ENCODE data around the gene SLC44A2.

Gene SLC44A2

GRCh38 chr19:10593820-10594637 is 31.3 kb upstream of the SLC44A2 start:
- H3K4me1 ChIP-seq (ENCODE audit: control insufficient read depth, insufficient read depth, low read length) = no peaks in the 10 kb centered on the region
- no peak overlapping the region for H3K27ac ChIP-seq (ENCODE audit: extremely low read depth, low read depth, low read length)
- TF ChIP-seq ZNF302 (tag by site-specific recombination; IDR thresholded peaks at IDR 0.05; ENCODE audit: low read depth) = no peak
- TF ChIP-seq KLF1 (tag by site-specific recombination; IDR thresholded peaks at IDR 0.05) = peak; percentile 27; the same call in 1 of the 2 replicates
- TF ChIP-seq ZNF16 (tag by site-specific recombination; IDR thresholded peaks at IDR 0.05; ENCODE audit: low read depth) = peak; percentile 60
- TF ChIP-seq ZBTB20 (tag by site-specific recombination; IDR thresholded peaks at IDR 0.05) = peak; percentile 33; the same call in 1 of the 2 replicates
- no peak overlapping the region for H3K4me3 ChIP-seq (ENCODE audit: low read depth, low read length)
- H3K9me3 ChIP-seq (ENCODE audit: control insufficient read depth, insufficient read depth, low read depth, low read length) = no peaks in the 10 kb centered on the region
- ChIA-PET POLR2A (no interaction called here), CTCF (interaction anchor here (0.5 to 3.8 kb wide), 2 partner anchors 21 to 50 kb away, joined by 3 to 14 read pairs; no protein-coding TSS in a partner anchor)
- no peaks in the 10 kb centered on the region for H3K36me3 ChIP-seq (ENCODE audit: control insufficient read depth in 2 of 2, insufficient read depth in 1 of 2, low read length in 2 of 2)

GRCh38 chr19:10600149-10600548 is 25.2 kb upstream of the SLC44A2 start:
- H3K27ac ChIP-seq (ENCODE audit: extremely low read depth, low read depth, low read length) = no peak overlapping the region
- CTCF ChIA-PET = interaction anchor here (0.5 to 1.7 kb wide), 3 partner anchors 32 to 46 kb away, joined by 5 to 6 read pairs (median 6); no protein-coding TSS in a partner anchor

DNA sequence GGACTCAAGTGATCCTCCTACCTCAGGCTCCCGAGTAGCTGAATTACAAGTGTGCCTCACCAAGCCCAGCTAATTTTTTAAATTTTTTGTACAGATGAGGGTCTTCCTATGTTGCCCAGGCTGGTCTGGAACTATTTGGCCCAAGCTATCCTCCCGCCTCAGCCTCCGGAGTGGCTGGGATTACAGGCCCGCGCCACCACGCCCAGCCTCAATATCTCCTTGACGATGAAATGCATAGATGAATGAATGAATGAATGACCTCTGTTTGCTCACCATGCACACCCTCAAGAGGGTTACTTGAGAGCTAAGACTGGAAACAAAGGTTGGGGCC is 23.4 kb upstream of the SLC44A2 start:
- ChIA-PET CTCF (interaction anchor here (0.6 to 1.6 kb wide), 4 partner anchors 22 to 503 kb away, joined by 3 to 5 read pairs (median 3); no protein-coding TSS in a partner anchor), POLR2A (interaction anchor here (1.0 to 1.3 kb wide), 2 partner anchors 17 to 23 kb away, joined by 3 to 7 read pairs; partner anchors contain the start of gene SLC44A2)
- TF ChIP-seq ZNF837 (tag by site-specific recombination; IDR thresholded peaks at IDR 0.05) = no peak
- TF ChIP-seq ZNF24 (tag by site-specific recombination; IDR thresholded peaks at IDR 0.05) = peak; percentile 73; the same call in 1 of the 2 replicates
- Histone ChIP-seq H3K4me1 (ENCODE audit: control insufficient read depth, insufficient read depth, low read length) (no peaks in the 10 kb centered on the region), H3K4me3 (ENCODE audit: low read depth, low read length) (no peak overlapping the region), H3K36me3 (ENCODE audit: control insufficient read depth in 2 of 2, insufficient read depth in 1 of 2, low read length in 2 of 2) (no peaks in the 10 kb centered on the region), H3K9me3 (ENCODE audit: control insufficient read depth, insufficient read depth, low read depth, low read length) (no peaks in the 10 kb centered on the region), H3K27ac (ENCODE audit: extremely low read depth, low read depth, low read length) (no peak overlapping the region)

More at GRCh38 chr19:10600149-10600548, 25.2 kb upstream of the SLC44A2 start:
- POLR2A ChIA-PET = interaction anchor here (0.6 kb wide), 1 partner anchor 27 kb away, joined by 3 read pairs; no protein-coding TSS in a partner anchor
- Histone ChIP-seq H3K4me3 (ENCODE audit: low read depth, low read length) (no peak overlapping the region), H3K36me3 (ENCODE audit: control insufficient read depth in 2 of 2, insufficient read depth in 1 of 2, low read length in 2 of 2) (no peaks in the 10 kb centered on the region), H3K4me1 (ENCODE audit: control insufficient read depth, insufficient read depth, low read length) (no peaks in the 10 kb centered on the region), H3K9me3 (ENCODE audit: control insufficient read depth, insufficient read depth, low read depth, low read length) (no peaks in the 10 kb centered on the region)
- TF ChIP-seq HOXA7 (CRISPR knock-in tag; IDR thresholded peaks at IDR 0.05; ENCODE audit: borderline replicate concordance) (no peak), ZNF707 (tag by site-specific recombination; IDR thresholded peaks at IDR 0.05) (no peak), ZNF514 (tag by site-specific recombination; IDR thresholded peaks at IDR 0.05) (no peak), ZNF121 (tag by site-specific recombination; IDR thresholded peaks at IDR 0.05) (peak; percentile 42; the same call in 1 of the 2 replicates)
- TF ChIP-seq, protein P1, sequence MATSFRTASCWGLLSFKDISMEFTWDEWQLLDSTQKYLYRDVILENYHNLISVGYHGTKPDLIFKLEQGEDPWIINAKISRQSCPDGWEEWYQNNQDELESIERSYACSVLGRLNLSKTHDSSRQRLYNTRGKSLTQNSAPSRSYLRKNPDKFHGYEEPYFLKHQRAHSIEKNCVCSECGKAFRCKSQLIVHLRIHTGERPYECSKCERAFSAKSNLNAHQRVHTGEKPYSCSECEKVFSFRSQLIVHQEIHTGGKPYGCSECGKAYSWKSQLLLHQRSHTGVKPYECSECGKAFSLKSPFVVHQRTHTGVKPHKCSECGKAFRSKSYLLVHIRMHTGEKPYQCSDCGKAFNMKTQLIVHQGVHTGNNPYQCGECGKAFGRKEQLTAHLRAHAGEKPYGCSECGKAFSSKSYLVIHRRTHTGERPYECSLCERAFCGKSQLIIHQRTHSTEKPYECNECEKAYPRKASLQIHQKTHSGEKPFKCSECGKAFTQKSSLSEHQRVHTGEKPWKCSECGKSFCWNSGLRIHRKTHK (tag by site-specific recombination; IDR thresholded peaks at IDR 0.05) = no peak

- Histone ChIP-seq H3K4me1 (ENCODE audit: control insufficient read depth, insufficient read depth, low read length) (no peaks in the 10 kb centered on the region), H3K9me3 (ENCODE audit: control insufficient read depth, insufficient read depth, low read depth, low read length) (no peaks in the 10 kb centered on the region), H3K27ac (ENCODE audit: extremely low read depth, low read depth, low read length) (peak overlapping the region; percentile 44; the same call in 1 of the 2 replicates), H3K4me3 (ENCODE audit: low read depth, low read length) (peak overlapping the region; percentile 71), H3K36me3 (ENCODE audit: control insufficient read depth in 2 of 2, insufficient read depth in 1 of 2, low read length in 2 of 2) (no peaks in the 10 kb centered on the region)
- ChIA-PET CTCF (interaction anchor here (0.6 to 1.6 kb wide), 3 partner anchors 22 to 112 kb away, joined by 3 to 5 read pairs (median 3); no protein-coding TSS in a partner anchor), POLR2A (interaction anchor here (1.0 to 1.3 kb wide), 2 partner anchors 16 to 23 kb away, joined by 3 to 7 read pairs; partner anchors contain the start of gene SLC44A2)
- TF ChIP-seq ZNF398 (tag by site-specific recombination; IDR thresholded peaks at IDR 0.05) (peak; percentile 58), ZBTB7A (tag by site-specific recombination; IDR thresholded peaks at IDR 0.05; ENCODE audit: low read depth) (peak; percentile 92), ZBTB48 (tag by site-specific recombination; IDR thresholded peaks at IDR 0.05) (peak; percentile 52; the same call in 1 of the 2 replicates), OVOL3 (tag by site-specific recombination; IDR thresholded peaks at IDR 0.05) (peak; percentile 93), ZNF214 (tag by site-specific recombination; IDR thresholded peaks at IDR 0.05; ENCODE audit: borderline replicate concordance) (no peak), SP7 (tag by site-specific recombination; IDR thresholded peaks at IDR 0.05) (peak; percentile 43; the same call in 1 of the 2 replicates)
- TF ChIP-seq, protein P2, sequence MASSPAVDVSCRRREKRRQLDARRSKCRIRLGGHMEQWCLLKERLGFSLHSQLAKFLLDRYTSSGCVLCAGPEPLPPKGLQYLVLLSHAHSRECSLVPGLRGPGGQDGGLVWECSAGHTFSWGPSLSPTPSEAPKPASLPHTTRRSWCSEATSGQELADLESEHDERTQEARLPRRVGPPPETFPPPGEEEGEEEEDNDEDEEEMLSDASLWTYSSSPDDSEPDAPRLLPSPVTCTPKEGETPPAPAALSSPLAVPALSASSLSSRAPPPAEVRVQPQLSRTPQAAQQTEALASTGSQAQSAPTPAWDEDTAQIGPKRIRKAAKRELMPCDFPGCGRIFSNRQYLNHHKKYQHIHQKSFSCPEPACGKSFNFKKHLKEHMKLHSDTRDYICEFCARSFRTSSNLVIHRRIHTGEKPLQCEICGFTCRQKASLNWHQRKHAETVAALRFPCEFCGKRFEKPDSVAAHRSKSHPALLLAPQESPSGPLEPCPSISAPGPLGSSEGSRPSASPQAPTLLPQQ (tag by site-specific recombination; IDR thresholded peaks at IDR 0.05) = peak; percentile 54
Observed at GRCh38 chr19:10602330-10603083, 22.8 kb upstream of the SLC44A2 start.
